ENCODE data around the gene ALDH1L1.

ALDH1L1 gene

DNA sequence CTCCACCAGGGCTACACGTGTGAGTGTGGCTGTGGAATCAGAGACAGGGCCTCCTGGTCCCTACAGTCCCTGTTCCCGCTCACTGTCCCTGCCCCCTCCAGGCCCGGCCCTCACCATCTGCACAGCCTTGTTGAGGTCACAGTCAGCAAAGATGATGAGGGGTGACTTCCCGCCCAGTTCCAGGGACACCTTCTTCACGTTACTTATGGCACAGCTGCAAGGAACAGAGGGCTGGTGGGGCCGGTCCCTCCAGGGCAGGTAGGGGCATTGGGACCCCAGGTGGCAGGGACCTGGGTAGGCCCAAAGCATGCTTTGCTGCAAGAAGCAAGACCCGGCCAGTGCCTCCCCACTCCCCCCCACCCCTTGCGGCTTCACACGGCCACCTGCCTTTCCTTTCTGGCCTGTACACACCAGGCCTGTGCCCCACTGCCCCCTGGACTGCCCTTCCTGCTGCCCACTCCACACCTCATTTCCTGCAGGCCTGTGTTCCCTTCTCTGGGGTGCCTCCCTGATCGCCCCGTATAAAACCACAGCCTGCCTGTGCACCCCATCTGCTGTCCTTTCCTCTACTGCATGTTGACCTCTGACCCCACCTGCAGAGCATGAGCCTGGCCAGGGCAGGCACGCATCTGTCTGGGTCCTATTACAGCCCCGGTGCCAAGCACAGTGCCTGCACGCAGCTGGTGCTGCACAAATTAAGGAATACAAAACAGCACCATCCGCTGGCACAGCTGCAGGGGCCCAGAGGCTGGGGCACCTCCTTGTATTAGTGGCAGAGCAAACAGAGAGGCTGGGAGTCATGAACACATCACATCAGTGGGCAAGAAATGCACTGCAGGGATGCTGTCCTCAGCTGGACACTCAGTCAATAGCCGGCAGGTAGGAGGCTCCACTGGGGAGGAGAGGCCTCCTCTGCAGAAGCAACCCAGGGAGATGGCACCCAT lies 65.7 kb downstream of the ALDH1L1 start:
- Histone ChIP-seq H3K27me3 (no peaks in the 10 kb centered on the region), H3K4me1 (ENCODE audit: control insufficient read depth in 1 of 2, insufficient read depth in 1 of 2, low read depth in 1 of 2, low read length in 1 of 2) (no peaks in the 10 kb centered on the region), H3K27ac (no peak overlapping the region), H3K36me3 (no peaks in the 10 kb centered on the region), H3K9me3 (no peaks in the 10 kb centered on the region), H3K4me3 (ENCODE audit: low read depth in 1 of 2, low read length in 1 of 2) (no peak overlapping the region)
- TF ChIP-seq, protein P1, sequence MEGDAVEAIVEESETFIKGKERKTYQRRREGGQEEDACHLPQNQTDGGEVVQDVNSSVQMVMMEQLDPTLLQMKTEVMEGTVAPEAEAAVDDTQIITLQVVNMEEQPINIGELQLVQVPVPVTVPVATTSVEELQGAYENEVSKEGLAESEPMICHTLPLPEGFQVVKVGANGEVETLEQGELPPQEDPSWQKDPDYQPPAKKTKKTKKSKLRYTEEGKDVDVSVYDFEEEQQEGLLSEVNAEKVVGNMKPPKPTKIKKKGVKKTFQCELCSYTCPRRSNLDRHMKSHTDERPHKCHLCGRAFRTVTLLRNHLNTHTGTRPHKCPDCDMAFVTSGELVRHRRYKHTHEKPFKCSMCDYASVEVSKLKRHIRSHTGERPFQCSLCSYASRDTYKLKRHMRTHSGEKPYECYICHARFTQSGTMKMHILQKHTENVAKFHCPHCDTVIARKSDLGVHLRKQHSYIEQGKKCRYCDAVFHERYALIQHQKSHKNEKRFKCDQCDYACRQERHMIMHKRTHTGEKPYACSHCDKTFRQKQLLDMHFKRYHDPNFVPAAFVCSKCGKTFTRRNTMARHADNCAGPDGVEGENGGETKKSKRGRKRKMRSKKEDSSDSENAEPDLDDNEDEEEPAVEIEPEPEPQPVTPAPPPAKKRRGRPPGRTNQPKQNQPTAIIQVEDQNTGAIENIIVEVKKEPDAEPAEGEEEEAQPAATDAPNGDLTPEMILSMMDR (IDR thresholded peaks at IDR 0.05), result no peak

GRCh38 chr3:126113733-126114442 lies 66.5 kb downstream of the ALDH1L1 start:
- H3K27ac ChIP-seq, result no peak overlapping the region
- H3K4me1 ChIP-seq (ENCODE audit: control insufficient read depth in 1 of 2, insufficient read depth in 1 of 2, low read depth in 1 of 2, low read length in 1 of 2), result no peaks in the 10 kb centered on the region
- H3K36me3 ChIP-seq, result no peaks in the 10 kb centered on the region
- no peaks in the 10 kb centered on the region for H3K27me3 ChIP-seq
- no peaks in the 10 kb centered on the region for H3K9me3 ChIP-seq
- TF ChIP-seq, protein P1 (IDR thresholded peaks at IDR 0.05), result no peak
- no peak overlapping the region for H3K4me3 ChIP-seq (ENCODE audit: low read depth in 1 of 2, low read length in 1 of 2)

DNA sequence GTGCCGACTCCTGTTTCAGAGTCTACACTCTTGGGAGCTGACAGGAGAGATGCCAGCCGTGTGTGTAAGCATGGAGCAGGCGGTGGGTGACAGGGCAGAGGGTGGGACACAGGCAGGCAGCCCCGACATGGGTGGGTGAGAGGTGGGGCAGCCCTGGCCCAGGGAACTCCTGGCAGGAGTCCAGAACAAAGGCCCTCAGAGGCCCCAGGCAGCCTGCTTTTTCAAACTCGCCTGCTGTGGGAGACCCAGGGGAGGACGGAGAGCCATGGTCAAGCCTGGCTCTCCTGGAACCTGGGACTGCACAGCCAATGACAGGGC lies 67.2 kb downstream of the ALDH1L1 start:
- no peaks in the 10 kb centered on the region for H3K36me3 ChIP-seq
- H3K27me3 ChIP-seq, result no peaks in the 10 kb centered on the region
- no peak overlapping the region for H3K27ac ChIP-seq
- TF ChIP-seq, protein P1 (IDR thresholded peaks at IDR 0.05), result no peak
- H3K4me1 ChIP-seq (ENCODE audit: control insufficient read depth in 1 of 2, insufficient read depth in 1 of 2, low read depth in 1 of 2, low read length in 1 of 2), result no peaks in the 10 kb centered on the region
- no peaks in the 10 kb centered on the region for H3K9me3 ChIP-seq
- H3K4me3 ChIP-seq (ENCODE audit: low read depth in 1 of 2, low read length in 1 of 2), result no peak overlapping the region

DNA sequence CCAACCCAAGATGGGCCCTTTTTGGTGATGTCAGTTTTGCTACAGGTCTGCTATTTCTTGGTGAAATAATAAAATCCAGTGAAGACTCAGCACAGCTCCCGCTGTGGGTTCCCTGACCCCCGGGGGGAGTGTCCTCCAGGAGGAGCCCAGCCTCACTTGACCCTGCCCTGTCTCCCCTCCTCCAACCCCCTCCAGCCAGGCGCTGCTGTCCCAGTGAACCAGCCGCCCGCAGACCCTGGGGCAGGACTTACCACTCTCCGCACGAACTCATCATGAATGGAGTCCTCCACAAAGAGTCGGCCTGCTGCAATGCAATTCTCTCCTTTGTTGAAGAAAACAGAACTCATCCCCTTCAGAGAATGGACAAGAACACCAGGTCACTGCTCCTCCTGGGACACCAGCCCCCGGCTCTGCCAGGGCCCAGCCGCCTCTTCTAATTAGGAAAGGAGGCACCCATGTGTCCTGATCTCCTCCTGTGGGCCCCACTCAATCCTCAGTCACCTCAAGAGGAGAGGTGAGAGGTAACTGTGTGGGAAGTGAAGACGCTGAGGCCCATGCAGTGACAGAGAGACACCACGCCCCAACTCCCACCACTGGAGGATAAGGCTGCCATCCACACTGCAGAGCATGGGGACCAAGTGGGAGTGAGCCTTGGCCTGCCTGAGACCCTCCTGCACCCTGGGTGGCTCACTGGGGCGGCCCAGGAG lies 67.7 kb downstream of the ALDH1L1 start:
- no peaks in the 10 kb centered on the region for H3K9me3 ChIP-seq
- no peaks in the 10 kb centered on the region for H3K4me1 ChIP-seq (ENCODE audit: control insufficient read depth in 1 of 2, insufficient read depth in 1 of 2, low read depth in 1 of 2, low read length in 1 of 2)
- H3K36me3 ChIP-seq, result no peaks in the 10 kb centered on the region
- no peak overlapping the region for H3K4me3 ChIP-seq (ENCODE audit: low read depth in 1 of 2, low read length in 1 of 2)
- H3K27ac ChIP-seq, result no peak overlapping the region
- H3K27me3 ChIP-seq, result no peaks in the 10 kb centered on the region
- TF ChIP-seq, protein P1 (IDR thresholded peaks at IDR 0.05), result no peak

- no peaks in the 10 kb centered on the region for H3K9me3 ChIP-seq
- no peaks in the 10 kb centered on the region for H3K27me3 ChIP-seq
- no peaks in the 10 kb centered on the region for H3K36me3 ChIP-seq
- H3K4me3 ChIP-seq (ENCODE audit: low read depth in 1 of 2, low read length in 1 of 2), result no peak overlapping the region
- no peaks in the 10 kb centered on the region for H3K4me1 ChIP-seq (ENCODE audit: control insufficient read depth in 1 of 2, insufficient read depth in 1 of 2, low read depth in 1 of 2, low read length in 1 of 2)
- no peak overlapping the region for H3K27ac ChIP-seq
- TF ChIP-seq, protein P1 (IDR thresholded peaks at IDR 0.05), result no peak
Measured at GRCh38 chr3:126111566-126112475, 68.6 kb downstream of the ALDH1L1 start.

All from neutrophil (primary cell).